Measurements from ENCODE around the gene VSTM2L.
"Not testable (repeated sequence)": the region's sequence is repeated elsewhere in the genome, so short reads cannot be mapped to it uniquely, and the experiment has no call there.

VSTM2L gene

GRCh38 chr20:37902504-37903313, at the start of gene VSTM2L:
VSTM2L (plus strand) TSS chr20:37903127; CDS start chr20:37903351, 224 bp downstream.
- Histone ChIP-seq H3K36me3 (ENCODE audit: control insufficient read depth, insufficient read depth, low read length) (no peaks in the 10 kb centered on the region), H3K27me3 (ENCODE audit: control insufficient read depth, insufficient read depth, low read length) (peaks cover 22% of the 10 kb centered on the region), H3K27ac (ENCODE audit: low read depth, low read length) (no peak within 1 kb of the TSS), H3K9me3 (ENCODE audit: control insufficient read depth, insufficient read depth, low read length) (no peaks in the 10 kb centered on the region), H3K4me3 (ENCODE audit: low read depth, low read length) (peak within 1 kb of the TSS; percentile 63; the same call in 1 of the 2 replicates), H3K4me1 (ENCODE audit: control insufficient read depth, insufficient read depth, low read length) (peaks cover 17% of the 10 kb centered on the region), H3K9ac (ENCODE audit: low read depth, low read length) (no peak within 1 kb of the TSS)

GRCh38 chr20:37853823-37854375, 49.0 kb upstream of the VSTM2L start:
- Histone ChIP-seq H3K36me3 (ENCODE audit: control insufficient read depth, insufficient read depth, low read length) (peaks cover 15% of the 10 kb centered on the region), H3K27me3 (ENCODE audit: control insufficient read depth, insufficient read depth, low read length) (no peaks in the 10 kb centered on the region), H3K4me3 (ENCODE audit: low read depth, low read length) (no peak overlapping the region), H3K27ac (ENCODE audit: low read depth, low read length) (no peak overlapping the region), H3K9ac (ENCODE audit: low read depth, low read length) (no peak overlapping the region), H3K4me1 (ENCODE audit: control insufficient read depth, insufficient read depth, low read length) (no peaks in the 10 kb centered on the region), H3K9me3 (ENCODE audit: control insufficient read depth, insufficient read depth, low read length) (no peaks in the 10 kb centered on the region)

- peaks cover 27% of the 10 kb centered on the region for H3K36me3 ChIP-seq (ENCODE audit: control insufficient read depth, insufficient read depth, low read length)
These were observed 46.9 kb upstream of the VSTM2L start for GRCh38 chr20:37856034-37856433.

GRCh38 chr20:37856932-37857660, 45.8 kb upstream of the VSTM2L start:
- Histone ChIP-seq H3K4me1 (ENCODE audit: control insufficient read depth, insufficient read depth, low read length) (no peaks in the 10 kb centered on the region), H3K36me3 (ENCODE audit: control insufficient read depth, insufficient read depth, low read length) (peaks cover 23% of the 10 kb centered on the region), H3K9me3 (ENCODE audit: control insufficient read depth, insufficient read depth, low read length) (no peaks in the 10 kb centered on the region)

More at GRCh38 chr20:37856034-37856433, 46.9 kb upstream of the VSTM2L start:
- H3K4me1 ChIP-seq (ENCODE audit: control insufficient read depth, insufficient read depth, low read length); H3K9me3 ChIP-seq (ENCODE audit: control insufficient read depth, insufficient read depth, low read length); H3K27me3 ChIP-seq (ENCODE audit: control insufficient read depth, insufficient read depth, low read length); H3K9ac ChIP-seq (ENCODE audit: low read depth, low read length); H3K27ac ChIP-seq (ENCODE audit: low read depth, low read length); H3K4me3 ChIP-seq (ENCODE audit: low read depth, low read length): not testable (repeated sequence)

GRCh38 chr20:37859406-37860171, 43.3 kb upstream of the VSTM2L start:
- no peak overlapping the region for H3K27ac ChIP-seq (ENCODE audit: low read depth, low read length)
- H3K4me3 ChIP-seq (ENCODE audit: low read depth, low read length) = no peak overlapping the region
- H3K27me3 ChIP-seq (ENCODE audit: control insufficient read depth, insufficient read depth, low read length) = no peaks in the 10 kb centered on the region
- H3K9me3 ChIP-seq (ENCODE audit: control insufficient read depth, insufficient read depth, low read length) = no peaks in the 10 kb centered on the region
- no peaks in the 10 kb centered on the region for H3K4me1 ChIP-seq (ENCODE audit: control insufficient read depth, insufficient read depth, low read length)
- no peak overlapping the region for H3K9ac ChIP-seq (ENCODE audit: low read depth, low read length)
- H3K36me3 ChIP-seq (ENCODE audit: control insufficient read depth, insufficient read depth, low read length) = peaks cover 16% of the 10 kb centered on the region

More at GRCh38 chr20:37856932-37857660, 45.8 kb upstream of the VSTM2L start:
- no peak overlapping the region for H3K9ac ChIP-seq (ENCODE audit: low read depth, low read length)
- H3K4me3 ChIP-seq (ENCODE audit: low read depth, low read length) = no peak overlapping the region
- no peaks in the 10 kb centered on the region for H3K27me3 ChIP-seq (ENCODE audit: control insufficient read depth, insufficient read depth, low read length)
- no peak overlapping the region for H3K27ac ChIP-seq (ENCODE audit: low read depth, low read length)

- Histone ChIP-seq H3K27me3 (ENCODE audit: control insufficient read depth, insufficient read depth, low read length) (no peaks in the 10 kb centered on the region), H3K4me3 (ENCODE audit: low read depth, low read length) (no peak overlapping the region), H3K36me3 (ENCODE audit: control insufficient read depth, insufficient read depth, low read length) (peaks cover 16% of the 10 kb centered on the region), H3K9ac (ENCODE audit: low read depth, low read length) (no peak overlapping the region), H3K27ac (ENCODE audit: low read depth, low read length) (no peak overlapping the region), H3K9me3 (ENCODE audit: control insufficient read depth, insufficient read depth, low read length) (no peaks in the 10 kb centered on the region), H3K4me1 (ENCODE audit: control insufficient read depth, insufficient read depth, low read length) (peaks cover 2% of the 10 kb centered on the region)
These were observed 39.6 kb upstream of the VSTM2L start for GRCh38 chr20:37863289-37863688.

GRCh38 chr20:37864298-37864697, 38.6 kb upstream of the VSTM2L start:
- Histone ChIP-seq H3K36me3 (ENCODE audit: control insufficient read depth, insufficient read depth, low read length) (peaks cover 16% of the 10 kb centered on the region), H3K27ac (ENCODE audit: low read depth, low read length) (no peak overlapping the region), H3K9ac (ENCODE audit: low read depth, low read length) (no peak overlapping the region)

GRCh38 chr20:37866051-37866450, 36.9 kb upstream of the VSTM2L start:
- Histone ChIP-seq H3K9ac (ENCODE audit: low read depth, low read length) (no peak overlapping the region), H3K4me1 (ENCODE audit: control insufficient read depth, insufficient read depth, low read length) (peaks cover 16% of the 10 kb centered on the region), H3K4me3 (ENCODE audit: low read depth, low read length) (no peak overlapping the region), H3K27me3 (ENCODE audit: control insufficient read depth, insufficient read depth, low read length) (no peaks in the 10 kb centered on the region), H3K9me3 (ENCODE audit: control insufficient read depth, insufficient read depth, low read length) (no peaks in the 10 kb centered on the region), H3K27ac (ENCODE audit: low read depth, low read length) (no peak overlapping the region), H3K36me3 (ENCODE audit: control insufficient read depth, insufficient read depth, low read length) (peaks cover 4% of the 10 kb centered on the region; the same call in 1 of the 2 replicates)

More at GRCh38 chr20:37864298-37864697, 38.6 kb upstream of the VSTM2L start:
- H3K27me3 ChIP-seq (ENCODE audit: control insufficient read depth, insufficient read depth, low read length) = no peaks in the 10 kb centered on the region
- peaks cover 12% of the 10 kb centered on the region for H3K4me1 ChIP-seq (ENCODE audit: control insufficient read depth, insufficient read depth, low read length)
- H3K9me3 ChIP-seq (ENCODE audit: control insufficient read depth, insufficient read depth, low read length) = no peaks in the 10 kb centered on the region
- no peak overlapping the region for H3K4me3 ChIP-seq (ENCODE audit: low read depth, low read length)

- Histone ChIP-seq H3K27ac (ENCODE audit: low read depth, low read length) (no peak overlapping the region), H3K36me3 (ENCODE audit: control insufficient read depth, insufficient read depth, low read length) (peaks cover 8% of the 10 kb centered on the region; the same call in 1 of the 2 replicates), H3K27me3 (ENCODE audit: control insufficient read depth, insufficient read depth, low read length) (no peaks in the 10 kb centered on the region), H3K9me3 (ENCODE audit: control insufficient read depth, insufficient read depth, low read length) (no peaks in the 10 kb centered on the region), H3K4me1 (ENCODE audit: control insufficient read depth, insufficient read depth, low read length) (peaks cover 16% of the 10 kb centered on the region), H3K4me3 (ENCODE audit: low read depth, low read length) (no peak overlapping the region), H3K9ac (ENCODE audit: low read depth, low read length) (no peak overlapping the region)
These were observed 35.4 kb upstream of the VSTM2L start for GRCh38 chr20:37867289-37868195.

Measured in HUES48 (cell line).